Measurements from ENCODE around the gene PLCB4. TPM values are rescaled to one million over a fixed set of nuclear protein-coding genes. Genes with fewer than 3 reads are reported as not detected.

PLCB4 gene
- total RNA-seq, 1 experiment from 2014 or later, result 12.9 TPM

GRCh38 chr20:9348747-9349146, 279.9 kb downstream of the PLCB4 start:
- no TSS peak for BruUV-seq (replicated peaks)
- Mint-ChIP-seq H3K9me3 (ENCODE audit: low read depth, unreplicated experiment) (no peaks in the 10 kb centered on the region), H3K27me3 (ENCODE audit: unreplicated experiment) (no peaks in the 10 kb centered on the region), H3K4me3 (ENCODE audit: low read depth, unreplicated experiment) (no peak overlapping the region), H3K27ac (ENCODE audit: unreplicated experiment) (no peak overlapping the region), H3K36me3 (ENCODE audit: insufficient read depth, unreplicated experiment) (no peaks in the 10 kb centered on the region), H3K4me1 (ENCODE audit: low read depth, unreplicated experiment) (no peaks in the 10 kb centered on the region)
- no peak for DNase-seq
- intact Hi-C loops (cut with micrococcal nuclease; ENCODE audit: unreplicated experiment), result no loop called here
- no peak for TF ChIP-seq CTCF (IDR thresholded peaks at IDR 0.05; ENCODE audit: unreplicated experiment)
- CTCF ChIA-PET, result interaction anchor here (0.9 kb wide), 1 partner anchor 19 kb away, joined by 3 read pairs; no protein-coding TSS in a partner anchor

- TF ChIP-seq CTCF (IDR thresholded peaks at IDR 0.05; ENCODE audit: unreplicated experiment), result no peak
- H3K27me3 Mint-ChIP-seq (ENCODE audit: unreplicated experiment), result no peaks in the 10 kb centered on the region
- H3K9me3 Mint-ChIP-seq (ENCODE audit: low read depth, unreplicated experiment), result no peaks in the 10 kb centered on the region
- H3K27ac Mint-ChIP-seq (ENCODE audit: unreplicated experiment), result no peak overlapping the region
- intact Hi-C loops (cut with micrococcal nuclease; ENCODE audit: unreplicated experiment), result no loop called here
- no peak overlapping the region for H3K4me3 Mint-ChIP-seq (ENCODE audit: low read depth, unreplicated experiment)
- H3K36me3 Mint-ChIP-seq (ENCODE audit: insufficient read depth, unreplicated experiment), result no peaks in the 10 kb centered on the region
- DNase-seq, result no peak
- H3K4me1 Mint-ChIP-seq (ENCODE audit: low read depth, unreplicated experiment), result no peaks in the 10 kb centered on the region
- no TSS peak for BruUV-seq (replicated peaks)
- CTCF ChIA-PET, result no interaction called here
Observed at GRCh38 chr20:9349249-9349648, 280.4 kb downstream of the PLCB4 start.

GRCh38 chr20:9352739-9353138, 283.9 kb downstream of the PLCB4 start:
- BruUV-seq (replicated peaks), result no TSS peak

GRCh38 chr20:9353180-9353915, 284.5 kb downstream of the PLCB4 start:
- no TSS peak for BruUV-seq (replicated peaks)
- intact Hi-C loops (cut with micrococcal nuclease; ENCODE audit: unreplicated experiment), result loop anchor here (10.0 kb wide), 4 partner anchors 109 to 599 kb away; no protein-coding TSS in a partner anchor
- no peaks in the 10 kb centered on the region for H3K9me3 Mint-ChIP-seq (ENCODE audit: low read depth, unreplicated experiment)
- no peak overlapping the region for H3K4me3 Mint-ChIP-seq (ENCODE audit: low read depth, unreplicated experiment)
- no peak for TF ChIP-seq CTCF (IDR thresholded peaks at IDR 0.05; ENCODE audit: unreplicated experiment)
- DNase-seq, result no peak
- no peaks in the 10 kb centered on the region for H3K36me3 Mint-ChIP-seq (ENCODE audit: insufficient read depth, unreplicated experiment)
- no peaks in the 10 kb centered on the region for H3K27me3 Mint-ChIP-seq (ENCODE audit: unreplicated experiment)
- CTCF ChIA-PET, result interaction anchor here (1.4 kb wide), 1 partner anchor 500 kb away, joined by 4 read pairs; no protein-coding TSS in a partner anchor
- H3K4me1 Mint-ChIP-seq (ENCODE audit: low read depth, unreplicated experiment), result no peaks in the 10 kb centered on the region
- no peak overlapping the region for H3K27ac Mint-ChIP-seq (ENCODE audit: unreplicated experiment)

More at GRCh38 chr20:9352739-9353138, 283.9 kb downstream of the PLCB4 start:
- Mint-ChIP-seq H3K4me3 (ENCODE audit: low read depth, unreplicated experiment) (no peak overlapping the region), H3K36me3 (ENCODE audit: insufficient read depth, unreplicated experiment) (no peaks in the 10 kb centered on the region), H3K4me1 (ENCODE audit: low read depth, unreplicated experiment) (no peaks in the 10 kb centered on the region), H3K27ac (ENCODE audit: unreplicated experiment) (no peak overlapping the region), H3K9me3 (ENCODE audit: low read depth, unreplicated experiment) (no peaks in the 10 kb centered on the region), H3K27me3 (ENCODE audit: unreplicated experiment) (no peaks in the 10 kb centered on the region)
- CTCF ChIA-PET, result no interaction called here
- DNase-seq, result no peak
- intact Hi-C loops (cut with micrococcal nuclease; ENCODE audit: unreplicated experiment), result loop anchor here (10.0 kb wide), 4 partner anchors 108 to 598 kb away; no protein-coding TSS in a partner anchor
- no peak for TF ChIP-seq CTCF (IDR thresholded peaks at IDR 0.05; ENCODE audit: unreplicated experiment)
